ENCODE results near the gene GRID1.

GRID1 gene

DNA sequence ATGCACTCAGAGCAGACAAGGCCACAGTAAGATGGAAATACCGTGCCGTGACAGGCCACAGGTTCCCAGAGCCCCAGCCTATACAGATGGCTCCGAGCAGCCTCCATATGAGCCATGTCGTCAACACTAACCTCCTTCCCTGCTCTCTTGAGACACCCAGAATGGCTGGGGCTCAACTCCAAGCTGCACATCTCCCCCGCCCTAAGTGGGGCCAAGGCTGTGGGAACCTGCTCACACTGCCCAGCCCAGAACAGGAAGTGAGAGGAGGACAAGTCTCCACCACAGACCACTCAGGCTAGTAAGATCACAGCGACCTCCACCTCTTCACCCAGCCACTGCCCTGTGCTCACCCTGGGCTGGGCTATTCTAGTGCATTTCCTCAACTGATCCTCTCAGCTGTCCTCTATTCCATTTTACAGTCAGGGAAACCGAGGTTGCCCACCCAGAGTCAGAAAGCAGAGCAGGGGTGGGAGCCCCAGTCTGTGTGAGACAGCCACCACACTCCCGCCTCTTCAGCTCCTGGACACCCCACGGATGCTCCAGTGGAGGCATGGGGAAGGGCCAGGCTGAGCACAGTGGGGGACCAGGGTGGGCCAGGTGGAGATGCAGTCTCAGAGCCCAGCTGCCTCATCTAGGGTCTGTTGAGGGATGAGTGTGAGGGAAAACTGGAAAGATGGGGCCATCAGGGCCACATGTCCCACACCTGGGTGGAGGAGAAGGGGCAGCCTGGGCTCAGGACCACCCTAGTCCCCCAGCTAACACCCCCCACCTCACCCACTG lies 11.6 kb downstream of the GRID1 start:
- CTCF ChIA-PET, result interaction anchor here (0.6 to 1.2 kb wide), 2 partner anchors 142 to 568 kb away, joined by 3 to 4 read pairs; no protein-coding TSS in a partner anchor

DNA sequence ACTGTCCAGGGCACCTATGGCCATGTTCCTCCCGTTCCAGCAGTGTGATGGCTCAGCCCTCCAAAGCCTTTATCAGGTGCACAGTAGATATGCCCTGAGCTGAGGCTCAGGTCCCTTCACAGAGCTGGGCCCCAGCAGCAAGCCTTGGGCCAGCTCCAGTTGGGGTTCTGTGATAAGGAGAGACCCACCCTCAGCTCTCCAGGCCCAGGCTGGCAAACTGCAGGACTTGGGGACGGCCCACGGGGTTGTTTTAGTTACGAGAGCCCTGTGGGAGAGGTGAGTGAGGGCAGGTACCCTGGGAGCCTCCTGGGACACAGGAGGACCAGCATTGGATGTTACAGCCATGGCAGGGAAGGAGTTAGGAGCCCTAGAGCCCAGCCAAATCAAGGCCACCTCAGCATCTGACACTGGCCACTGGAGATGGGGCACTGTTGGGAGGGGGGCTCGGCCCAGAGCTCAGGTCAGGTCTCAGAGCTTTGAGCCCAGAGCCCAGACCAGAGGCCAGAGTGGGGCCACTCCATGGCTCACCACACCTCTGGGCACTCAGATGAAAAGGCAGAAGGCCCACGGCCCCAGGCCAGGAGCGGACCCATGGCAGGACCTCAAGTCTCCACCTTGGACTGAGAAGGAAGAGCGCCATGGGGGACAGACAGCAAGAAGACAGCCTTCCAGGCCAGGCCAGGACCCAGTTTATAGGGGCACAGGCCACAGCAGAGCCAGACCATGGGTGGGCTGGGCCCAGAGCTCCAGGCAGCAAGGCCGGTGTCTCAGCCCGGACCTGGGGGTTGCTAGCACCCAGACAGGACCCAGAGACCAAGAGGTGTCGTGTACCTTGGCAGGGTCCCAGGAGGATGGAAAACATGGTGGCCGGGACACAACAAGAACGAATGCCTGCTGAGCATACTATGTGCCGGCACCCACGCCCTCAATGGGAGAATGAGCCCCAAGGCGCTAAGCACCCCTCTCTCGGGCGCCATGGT lies 12.8 kb downstream of the GRID1 start:
- ChIA-PET CTCF (interaction anchor here (0.7 to 1.2 kb wide), 2 partner anchors 232 to 567 kb away, joined by 3 read pairs; no protein-coding TSS in a partner anchor), POLR2A (no interaction called here)
- H3K27ac ChIP-seq (ENCODE audit: extremely low read depth, low read depth, low read length), result no peak overlapping the region
- H3K4me3 ChIP-seq (ENCODE audit: low read depth, low read length), result no peak overlapping the region
- H3K4me1 ChIP-seq (ENCODE audit: control insufficient read depth, insufficient read depth, low read length), result no peaks in the 10 kb centered on the region
- H3K9me3 ChIP-seq (ENCODE audit: control insufficient read depth, insufficient read depth, low read depth, low read length), result no peaks in the 10 kb centered on the region
- peaks cover 0 to 7% of the 10 kb centered on the region in 2 experiments; a peak in 1 of 3 replicates for H3K36me3 ChIP-seq (ENCODE audit: control insufficient read depth in 2 of 2, insufficient read depth in 1 of 2, low read length in 2 of 2)
- TF ChIP-seq PRDM1 (tag by site-specific recombination; IDR thresholded peaks at IDR 0.05) (no peak), ZNF140 (tag by site-specific recombination; IDR thresholded peaks at IDR 0.05) (no peak), ZBTB21 (tag by site-specific recombination; IDR thresholded peaks at IDR 0.05) (no peak), ZNF626 (tag by site-specific recombination; IDR thresholded peaks at IDR 0.05) (no peak), HOXC10 (CRISPR knock-in tag; IDR thresholded peaks at IDR 0.05) (no peak), ZBTB8A (tag by site-specific recombination; IDR thresholded peaks at IDR 0.05) (no peak), ZNF843 (tag by site-specific recombination; IDR thresholded peaks at IDR 0.05) (no peak), ZNF654 (tag by site-specific recombination; IDR thresholded peaks at IDR 0.05; ENCODE audit: low read depth) (no peak), ZBTB1 (tag by site-specific recombination; IDR thresholded peaks at IDR 0.05) (no peak), ZNF24 (tag by site-specific recombination; IDR thresholded peaks at IDR 0.05) (no peak)
- TF ChIP-seq, protein P1, sequence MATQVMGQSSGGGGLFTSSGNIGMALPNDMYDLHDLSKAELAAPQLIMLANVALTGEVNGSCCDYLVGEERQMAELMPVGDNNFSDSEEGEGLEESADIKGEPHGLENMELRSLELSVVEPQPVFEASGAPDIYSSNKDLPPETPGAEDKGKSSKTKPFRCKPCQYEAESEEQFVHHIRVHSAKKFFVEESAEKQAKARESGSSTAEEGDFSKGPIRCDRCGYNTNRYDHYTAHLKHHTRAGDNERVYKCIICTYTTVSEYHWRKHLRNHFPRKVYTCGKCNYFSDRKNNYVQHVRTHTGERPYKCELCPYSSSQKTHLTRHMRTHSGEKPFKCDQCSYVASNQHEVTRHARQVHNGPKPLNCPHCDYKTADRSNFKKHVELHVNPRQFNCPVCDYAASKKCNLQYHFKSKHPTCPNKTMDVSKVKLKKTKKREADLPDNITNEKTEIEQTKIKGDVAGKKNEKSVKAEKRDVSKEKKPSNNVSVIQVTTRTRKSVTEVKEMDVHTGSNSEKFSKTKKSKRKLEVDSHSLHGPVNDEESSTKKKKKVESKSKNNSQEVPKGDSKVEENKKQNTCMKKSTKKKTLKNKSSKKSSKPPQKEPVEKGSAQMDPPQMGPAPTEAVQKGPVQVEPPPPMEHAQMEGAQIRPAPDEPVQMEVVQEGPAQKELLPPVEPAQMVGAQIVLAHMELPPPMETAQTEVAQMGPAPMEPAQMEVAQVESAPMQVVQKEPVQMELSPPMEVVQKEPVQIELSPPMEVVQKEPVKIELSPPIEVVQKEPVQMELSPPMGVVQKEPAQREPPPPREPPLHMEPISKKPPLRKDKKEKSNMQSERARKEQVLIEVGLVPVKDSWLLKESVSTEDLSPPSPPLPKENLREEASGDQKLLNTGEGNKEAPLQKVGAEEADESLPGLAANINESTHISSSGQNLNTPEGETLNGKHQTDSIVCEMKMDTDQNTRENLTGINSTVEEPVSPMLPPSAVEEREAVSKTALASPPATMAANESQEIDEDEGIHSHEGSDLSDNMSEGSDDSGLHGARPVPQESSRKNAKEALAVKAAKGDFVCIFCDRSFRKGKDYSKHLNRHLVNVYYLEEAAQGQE (tag by site-specific recombination; IDR thresholded peaks at IDR 0.05), result no peak

More for the DNA sequence above, 11.6 kb downstream of the GRID1 start:
- Histone ChIP-seq H3K4me3 (ENCODE audit: low read depth, low read length) (no peak overlapping the region), H3K9me3 (ENCODE audit: control insufficient read depth, insufficient read depth, low read depth, low read length) (no peaks in the 10 kb centered on the region), H3K27ac (ENCODE audit: extremely low read depth, low read depth, low read length) (no peak overlapping the region), H3K4me1 (ENCODE audit: control insufficient read depth, insufficient read depth, low read length) (no peaks in the 10 kb centered on the region), H3K36me3 (ENCODE audit: control insufficient read depth in 2 of 2, insufficient read depth in 1 of 2, low read length in 2 of 2) (peaks cover 0 to 7% of the 10 kb centered on the region in 2 experiments; a peak in 1 of 3 replicates)
- POLR2A ChIA-PET, result no interaction called here
- TF ChIP-seq ZNF76 (tag by site-specific recombination; IDR thresholded peaks at IDR 0.05; ENCODE audit: borderline replicate concordance, low read depth) (no peak), ZNF792 (tag by site-specific recombination; IDR thresholded peaks at IDR 0.05) (no peak), IKZF3 (tag by site-specific recombination; IDR thresholded peaks at IDR 0.05) (no peak), FEZF1 (tag by site-specific recombination; IDR thresholded peaks at IDR 0.05) (no peak), GLIS2 (tag by site-specific recombination; IDR thresholded peaks at IDR 0.05) (no peak), ZNF112 (tag by site-specific recombination; IDR thresholded peaks at IDR 0.05) (no peak), ZXDB (tag by site-specific recombination; IDR thresholded peaks at IDR 0.05) (no peak), EGR2 (tag by site-specific recombination; IDR thresholded peaks at IDR 0.05; ENCODE audit: low read depth) (no peak), ZNF19 (tag by site-specific recombination; IDR thresholded peaks at IDR 0.05; ENCODE audit: low read depth) (no peak), ZNF501 (tag by site-specific recombination; IDR thresholded peaks at IDR 0.05) (no peak), SALL2 (tag by site-specific recombination; IDR thresholded peaks at IDR 0.05; ENCODE audit: borderline replicate concordance) (no peak)
- TF ChIP-seq, protein P2, sequence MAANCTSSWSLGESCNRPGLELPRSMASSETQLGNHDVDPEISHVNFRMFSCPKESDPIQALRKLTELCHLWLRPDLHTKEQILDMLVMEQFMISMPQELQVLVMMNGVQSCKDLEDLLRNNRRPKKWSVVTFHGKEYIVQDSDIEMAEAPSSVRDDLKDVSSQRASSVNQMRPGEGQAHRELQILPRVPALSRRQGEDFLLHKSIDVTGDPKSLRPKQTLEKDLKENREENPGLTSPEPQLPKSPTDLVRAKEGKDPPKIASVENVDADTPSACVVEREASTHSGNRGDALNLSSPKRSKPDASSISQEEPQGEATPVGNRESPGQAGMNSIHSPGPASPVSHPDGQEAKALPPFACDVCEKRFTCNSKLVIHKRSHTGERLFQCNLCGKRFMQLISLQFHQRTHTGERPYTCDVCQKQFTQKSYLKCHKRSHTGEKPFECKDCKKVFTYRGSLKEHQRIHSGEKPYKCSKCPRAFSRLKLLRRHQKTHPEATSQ (tag by site-specific recombination; IDR thresholded peaks at IDR 0.05), result no peak
- TF ChIP-seq, protein P3, sequence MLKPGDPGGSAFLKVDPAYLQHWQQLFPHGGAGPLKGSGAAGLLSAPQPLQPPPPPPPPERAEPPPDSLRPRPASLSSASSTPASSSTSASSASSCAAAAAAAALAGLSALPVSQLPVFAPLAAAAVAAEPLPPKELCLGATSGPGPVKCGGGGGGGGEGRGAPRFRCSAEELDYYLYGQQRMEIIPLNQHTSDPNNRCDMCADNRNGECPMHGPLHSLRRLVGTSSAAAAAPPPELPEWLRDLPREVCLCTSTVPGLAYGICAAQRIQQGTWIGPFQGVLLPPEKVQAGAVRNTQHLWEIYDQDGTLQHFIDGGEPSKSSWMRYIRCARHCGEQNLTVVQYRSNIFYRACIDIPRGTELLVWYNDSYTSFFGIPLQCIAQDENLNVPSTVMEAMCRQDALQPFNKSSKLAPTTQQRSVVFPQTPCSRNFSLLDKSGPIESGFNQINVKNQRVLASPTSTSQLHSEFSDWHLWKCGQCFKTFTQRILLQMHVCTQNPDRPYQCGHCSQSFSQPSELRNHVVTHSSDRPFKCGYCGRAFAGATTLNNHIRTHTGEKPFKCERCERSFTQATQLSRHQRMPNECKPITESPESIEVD (tag by site-specific recombination; IDR thresholded peaks at IDR 0.05), result no peak
- TF ChIP-seq, protein P4, sequence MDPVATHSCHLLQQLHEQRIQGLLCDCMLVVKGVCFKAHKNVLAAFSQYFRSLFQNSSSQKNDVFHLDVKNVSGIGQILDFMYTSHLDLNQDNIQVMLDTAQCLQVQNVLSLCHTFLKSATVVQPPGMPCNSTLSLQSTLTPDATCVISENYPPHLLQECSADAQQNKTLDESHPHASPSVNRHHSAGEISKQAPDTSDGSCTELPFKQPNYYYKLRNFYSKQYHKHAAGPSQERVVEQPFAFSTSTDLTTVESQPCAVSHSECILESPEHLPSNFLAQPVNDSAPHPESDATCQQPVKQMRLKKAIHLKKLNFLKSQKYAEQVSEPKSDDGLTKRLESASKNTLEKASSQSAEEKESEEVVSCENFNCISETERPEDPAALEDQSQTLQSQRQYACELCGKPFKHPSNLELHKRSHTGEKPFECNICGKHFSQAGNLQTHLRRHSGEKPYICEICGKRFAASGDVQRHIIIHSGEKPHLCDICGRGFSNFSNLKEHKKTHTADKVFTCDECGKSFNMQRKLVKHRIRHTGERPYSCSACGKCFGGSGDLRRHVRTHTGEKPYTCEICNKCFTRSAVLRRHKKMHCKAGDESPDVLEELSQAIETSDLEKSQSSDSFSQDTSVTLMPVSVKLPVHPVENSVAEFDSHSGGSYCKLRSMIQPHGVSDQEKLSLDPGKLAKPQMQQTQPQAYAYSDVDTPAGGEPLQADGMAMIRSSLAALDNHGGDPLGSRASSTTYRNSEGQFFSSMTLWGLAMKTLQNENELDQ (tag by site-specific recombination; IDR thresholded peaks at IDR 0.05; ENCODE audit: low read depth), result no peak
- TF ChIP-seq, protein P5, sequence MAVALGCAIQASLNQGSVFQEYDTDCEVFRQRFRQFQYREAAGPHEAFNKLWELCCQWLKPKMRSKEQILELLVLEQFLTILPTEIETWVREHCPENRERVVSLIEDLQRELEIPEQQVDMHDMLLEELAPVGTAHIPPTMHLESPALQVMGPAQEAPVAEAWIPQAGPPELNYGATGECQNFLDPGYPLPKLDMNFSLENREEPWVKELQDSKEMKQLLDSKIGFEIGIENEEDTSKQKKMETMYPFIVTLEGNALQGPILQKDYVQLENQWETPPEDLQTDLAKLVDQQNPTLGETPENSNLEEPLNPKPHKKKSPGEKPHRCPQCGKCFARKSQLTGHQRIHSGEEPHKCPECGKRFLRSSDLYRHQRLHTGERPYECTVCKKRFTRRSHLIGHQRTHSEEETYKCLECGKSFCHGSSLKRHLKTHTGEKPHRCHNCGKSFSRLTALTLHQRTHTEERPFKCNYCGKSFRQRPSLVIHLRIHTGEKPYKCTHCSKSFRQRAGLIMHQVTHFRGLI (tag by site-specific recombination; IDR thresholded peaks at IDR 0.05), result no peak
